ENCODE measurements around the gene N4BP2.
"Not testable (repeated sequence)": the region's sequence is repeated elsewhere in the genome, so short reads cannot be mapped to it uniquely, and the experiment has no call there.

N4BP2 gene

DNA sequence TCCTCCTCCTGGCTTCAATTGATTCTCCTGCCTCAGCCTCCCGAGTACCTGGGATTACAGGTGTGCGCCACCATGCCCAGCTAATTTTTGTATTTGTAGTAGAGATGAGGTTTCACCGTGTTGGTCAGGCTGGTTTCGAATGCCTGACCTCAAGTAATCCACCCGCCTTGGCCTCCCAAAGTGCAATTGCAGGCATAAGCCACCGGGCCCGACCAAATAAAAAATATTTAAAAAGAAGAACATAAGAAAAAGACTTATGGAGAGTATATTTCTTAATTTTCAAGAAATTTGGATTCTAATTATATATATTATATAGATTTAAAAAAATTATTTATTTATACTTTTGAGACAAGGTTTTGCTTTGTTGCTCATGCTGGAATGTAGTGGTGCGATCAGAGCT is 29.8 kb downstream of the N4BP2 start:
- H3K4me3 ChIP-seq (ENCODE audit: low read depth, low read length) = no peak overlapping the region
- DNase-seq (ENCODE audit: low read depth) = no peak
- TF ChIP-seq, protein P1, sequence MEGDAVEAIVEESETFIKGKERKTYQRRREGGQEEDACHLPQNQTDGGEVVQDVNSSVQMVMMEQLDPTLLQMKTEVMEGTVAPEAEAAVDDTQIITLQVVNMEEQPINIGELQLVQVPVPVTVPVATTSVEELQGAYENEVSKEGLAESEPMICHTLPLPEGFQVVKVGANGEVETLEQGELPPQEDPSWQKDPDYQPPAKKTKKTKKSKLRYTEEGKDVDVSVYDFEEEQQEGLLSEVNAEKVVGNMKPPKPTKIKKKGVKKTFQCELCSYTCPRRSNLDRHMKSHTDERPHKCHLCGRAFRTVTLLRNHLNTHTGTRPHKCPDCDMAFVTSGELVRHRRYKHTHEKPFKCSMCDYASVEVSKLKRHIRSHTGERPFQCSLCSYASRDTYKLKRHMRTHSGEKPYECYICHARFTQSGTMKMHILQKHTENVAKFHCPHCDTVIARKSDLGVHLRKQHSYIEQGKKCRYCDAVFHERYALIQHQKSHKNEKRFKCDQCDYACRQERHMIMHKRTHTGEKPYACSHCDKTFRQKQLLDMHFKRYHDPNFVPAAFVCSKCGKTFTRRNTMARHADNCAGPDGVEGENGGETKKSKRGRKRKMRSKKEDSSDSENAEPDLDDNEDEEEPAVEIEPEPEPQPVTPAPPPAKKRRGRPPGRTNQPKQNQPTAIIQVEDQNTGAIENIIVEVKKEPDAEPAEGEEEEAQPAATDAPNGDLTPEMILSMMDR (IDR thresholded peaks at IDR 0.05; ENCODE audit: insufficient read depth, low read depth, low read length, missing control alignments) = no peak

DNA sequence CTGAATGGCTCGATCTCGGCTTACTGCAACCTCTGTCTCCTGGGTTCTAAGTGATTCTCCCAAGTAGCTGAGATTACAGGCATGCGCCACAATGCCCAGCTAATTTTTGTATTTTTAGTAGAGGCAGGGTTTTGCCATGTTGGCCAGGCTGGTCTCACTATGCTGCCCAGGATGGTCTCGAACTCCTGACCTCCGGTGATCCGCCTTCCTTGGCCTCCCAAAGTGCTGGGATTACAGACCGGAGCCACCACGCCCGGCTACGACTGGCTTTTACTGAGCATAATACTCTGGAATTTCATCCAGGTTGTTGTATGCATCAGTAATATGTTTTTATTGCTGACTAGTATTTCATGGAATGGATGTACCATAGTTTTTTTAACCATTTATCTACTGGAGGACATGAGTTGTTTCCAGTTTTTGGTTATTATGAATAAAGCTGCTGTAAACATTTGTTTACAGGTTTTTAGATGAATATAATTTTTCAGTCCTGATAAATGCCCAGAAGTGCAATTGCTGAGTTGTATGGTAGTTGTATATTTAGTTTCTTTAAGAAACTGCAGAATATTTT is 31.2 kb downstream of the N4BP2 start:
- TF ChIP-seq, protein P1 (IDR thresholded peaks at IDR 0.05; ENCODE audit: insufficient read depth, low read depth, low read length, missing control alignments) = no peak
- no peak for DNase-seq (ENCODE audit: low read depth)

DNA sequence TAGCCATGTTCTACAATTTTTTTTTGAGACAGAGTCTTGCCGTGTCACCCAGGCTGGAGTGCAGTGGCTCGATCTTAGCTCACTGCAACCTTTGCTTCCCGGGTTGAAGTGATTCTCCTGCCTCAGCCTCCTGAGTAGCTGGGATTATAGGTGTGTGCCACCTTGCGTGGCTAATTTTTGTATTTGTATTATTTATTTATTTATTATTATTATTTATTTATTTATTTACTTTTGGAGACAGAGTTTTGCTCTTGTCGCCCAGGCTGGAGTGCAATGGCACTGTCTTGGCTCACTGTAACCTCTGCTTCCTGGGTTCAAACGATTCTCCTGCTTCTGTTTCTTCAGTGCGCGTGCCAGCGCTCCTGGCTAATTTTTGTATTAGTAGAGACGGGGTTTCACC is 36.8 kb downstream of the N4BP2 start:
- H3K4me3 ChIP-seq (ENCODE audit: low read depth, low read length); DNase-seq (ENCODE audit: low read depth): not testable (repeated sequence)

More for the DNA sequence above, 31.2 kb downstream of the N4BP2 start:
- no peak overlapping the region for H3K4me3 ChIP-seq (ENCODE audit: low read depth, low read length)

DNA sequence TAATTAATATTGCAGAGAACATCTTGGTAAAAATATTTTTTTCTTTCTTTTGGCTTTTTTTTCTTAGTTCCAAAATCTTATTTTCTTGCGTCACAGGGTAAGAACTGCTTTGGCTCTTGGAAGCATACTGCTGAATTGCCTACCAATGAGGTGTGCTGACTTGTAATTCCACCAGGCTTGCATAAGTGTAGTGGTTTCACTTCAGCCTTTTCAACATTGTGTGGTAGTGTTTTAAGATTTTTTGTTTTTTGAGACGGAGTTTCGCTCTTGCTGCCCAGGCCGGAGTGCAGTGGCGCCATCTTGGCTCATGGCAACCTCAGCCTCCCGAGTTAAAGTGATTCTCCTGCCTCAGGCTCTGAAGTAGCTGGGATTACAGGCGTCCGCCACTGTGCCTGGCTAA is 42.4 kb downstream of the N4BP2 start:
- TF ChIP-seq, protein P1 (IDR thresholded peaks at IDR 0.05; ENCODE audit: insufficient read depth, low read depth, low read length, missing control alignments) = no peak
- no peak for DNase-seq (ENCODE audit: low read depth)
- H3K4me3 ChIP-seq (ENCODE audit: low read depth, low read length) = no peak overlapping the region

DNA sequence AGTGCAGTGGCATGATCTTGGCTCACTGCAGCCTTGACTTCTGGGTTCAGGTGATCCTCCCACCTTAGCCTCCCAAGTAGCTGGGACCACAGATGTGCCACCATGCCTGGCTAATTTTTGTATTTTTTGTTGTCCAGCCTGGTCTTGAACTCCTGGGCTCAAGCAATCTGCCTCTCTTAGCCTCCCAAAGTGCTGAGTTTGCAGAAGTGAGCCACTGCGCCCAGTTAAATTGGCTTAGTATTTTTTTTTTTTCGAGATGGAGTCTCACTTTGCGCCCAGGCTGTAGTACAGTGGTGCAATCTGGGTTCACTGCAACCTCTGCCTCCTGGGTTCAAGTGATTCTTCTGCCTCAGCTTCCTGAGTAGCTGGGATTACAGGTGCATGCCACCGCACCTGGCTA is 50.5 kb downstream of the N4BP2 start:
- not testable (repeated sequence) for H3K4me3 ChIP-seq (ENCODE audit: low read depth, low read length)

DNA sequence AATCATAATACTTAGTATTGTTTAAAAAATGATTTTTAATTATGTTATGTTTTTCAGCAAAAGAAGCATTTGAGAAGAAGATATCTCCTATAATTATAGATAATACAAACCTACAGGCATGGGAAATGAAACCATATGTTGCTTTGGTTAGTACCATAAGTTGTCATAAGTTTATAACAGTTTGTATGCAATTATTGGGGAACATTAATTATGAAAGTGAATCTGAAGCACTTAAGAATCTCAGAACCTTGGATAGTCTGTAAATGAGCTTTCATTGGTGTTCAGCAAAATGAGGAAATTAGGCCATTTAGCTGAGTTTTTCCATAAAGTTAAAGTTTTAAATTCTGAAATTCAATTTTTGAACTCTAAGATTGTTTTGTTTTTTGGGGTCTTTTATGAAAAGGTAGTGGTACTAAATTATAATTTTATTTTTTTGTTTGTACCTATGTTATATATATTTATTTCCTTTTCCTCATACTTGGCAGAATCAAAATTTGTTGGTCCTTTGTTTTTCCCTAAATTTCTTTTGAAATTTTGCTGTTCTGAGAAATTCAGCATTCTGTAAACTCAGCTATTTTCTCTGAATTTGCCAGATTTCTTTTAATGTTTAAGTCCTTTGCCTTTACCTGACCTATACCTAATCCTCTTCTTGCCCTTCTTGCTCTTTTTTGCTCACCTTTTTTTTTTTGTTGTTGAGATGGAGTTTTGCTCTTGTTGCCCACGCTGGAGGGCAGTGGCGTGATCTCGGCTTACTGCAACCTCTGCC is 55.6 kb downstream of the N4BP2 start:
- TF ChIP-seq, protein P1 (IDR thresholded peaks at IDR 0.05; ENCODE audit: insufficient read depth, low read depth, low read length, missing control alignments) = no peak
- no peak overlapping the region for H3K4me3 ChIP-seq (ENCODE audit: low read depth, low read length)
- no peak for DNase-seq (ENCODE audit: low read depth)

More for the DNA sequence above, 50.5 kb downstream of the N4BP2 start:
- DNase-seq (ENCODE audit: low read depth) = not testable (repeated sequence)

DNA sequence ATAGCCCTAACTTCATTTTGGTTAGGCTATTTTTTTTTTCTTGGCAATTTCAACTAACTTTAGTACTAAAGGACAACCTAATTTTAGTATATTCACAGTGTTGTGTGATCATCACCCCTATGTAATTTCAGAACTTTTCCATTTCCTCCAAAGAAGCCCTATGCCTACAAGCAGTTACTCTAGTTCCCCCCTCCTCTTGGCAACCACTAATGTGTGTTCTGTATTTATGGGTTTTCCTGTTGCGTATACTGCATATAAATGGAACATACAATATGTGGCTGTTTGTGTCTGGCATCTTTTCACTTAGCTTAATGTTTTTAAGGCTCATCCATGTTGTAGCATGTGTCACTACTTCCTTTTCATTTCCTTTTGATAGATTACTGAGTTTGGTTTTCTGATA is 57.6 kb downstream of the N4BP2 start:
- TF ChIP-seq, protein P1 (IDR thresholded peaks at IDR 0.05; ENCODE audit: insufficient read depth, low read depth, low read length, missing control alignments) = no peak
- H3K4me3 ChIP-seq (ENCODE audit: low read depth, low read length) = no peak overlapping the region
- no peak for DNase-seq (ENCODE audit: low read depth)

DNA sequence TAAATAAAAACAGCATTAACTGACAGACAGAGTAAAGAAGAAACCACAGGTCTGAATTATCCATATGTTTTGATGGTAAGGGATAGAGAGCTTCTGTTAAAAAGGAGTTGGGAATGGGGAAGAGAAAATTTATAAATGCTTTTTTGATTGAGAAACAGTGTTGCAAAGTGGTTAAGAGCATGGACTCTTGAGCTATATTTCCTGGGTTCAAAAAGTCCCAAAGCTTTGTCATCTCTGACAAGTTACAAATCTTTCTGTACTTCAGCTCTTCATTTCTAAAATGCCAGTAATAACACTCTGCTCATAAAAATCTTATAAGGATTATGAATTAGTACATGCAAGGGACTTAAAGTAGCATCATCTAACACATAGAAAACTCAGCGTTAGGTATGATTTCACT is 62.2 kb downstream of the N4BP2 start:
- H3K4me3 ChIP-seq (ENCODE audit: low read depth, low read length) = no peak overlapping the region
- TF ChIP-seq, protein P1 (IDR thresholded peaks at IDR 0.05; ENCODE audit: insufficient read depth, low read depth, low read length, missing control alignments) = no peak
- no peak for DNase-seq (ENCODE audit: low read depth)
